GM10266 (cell line): Measurements from ENCODE around the gene GPC5.

ENCODE experiments used
- DNase-seq: peaks from one replicate; pipeline ENCODE4 v3.0.0; 2012; ENCODE audit errors: extremely low spot score
- TF ChIP-seq, protein P1 (sequence below): IDR thresholded peaks from 2 replicates; pipeline ENCODE4 v1.5.1; 2012; ENCODE audit warnings: mild to moderate bottlenecking, low read depth; ENCODE audit not compliant: control insufficient read depth, insufficient read depth; ENCODE audit errors: missing control alignments

GPC5 gene

DNA sequence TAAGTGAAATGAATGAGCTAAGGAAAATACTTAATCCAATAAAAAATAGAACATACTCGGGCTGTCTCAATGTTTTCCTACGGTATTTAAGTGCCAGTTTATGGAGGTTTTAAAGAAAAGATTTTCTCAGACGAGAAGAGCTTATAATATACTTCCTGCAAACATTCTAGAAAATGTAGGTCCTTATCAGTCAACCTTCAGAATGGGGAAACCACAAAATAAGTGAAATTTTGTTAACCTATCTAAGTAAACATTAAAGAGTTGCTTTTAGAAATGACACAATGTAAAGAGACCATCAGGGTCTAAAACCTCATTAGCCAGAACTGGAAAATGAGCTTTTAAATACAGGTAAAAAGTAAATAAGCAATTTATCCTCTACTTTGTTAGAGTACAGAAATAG is 38.8 kb upstream of the GPC5 start:
- DNase-seq = no peak
- TF ChIP-seq, protein P1, sequence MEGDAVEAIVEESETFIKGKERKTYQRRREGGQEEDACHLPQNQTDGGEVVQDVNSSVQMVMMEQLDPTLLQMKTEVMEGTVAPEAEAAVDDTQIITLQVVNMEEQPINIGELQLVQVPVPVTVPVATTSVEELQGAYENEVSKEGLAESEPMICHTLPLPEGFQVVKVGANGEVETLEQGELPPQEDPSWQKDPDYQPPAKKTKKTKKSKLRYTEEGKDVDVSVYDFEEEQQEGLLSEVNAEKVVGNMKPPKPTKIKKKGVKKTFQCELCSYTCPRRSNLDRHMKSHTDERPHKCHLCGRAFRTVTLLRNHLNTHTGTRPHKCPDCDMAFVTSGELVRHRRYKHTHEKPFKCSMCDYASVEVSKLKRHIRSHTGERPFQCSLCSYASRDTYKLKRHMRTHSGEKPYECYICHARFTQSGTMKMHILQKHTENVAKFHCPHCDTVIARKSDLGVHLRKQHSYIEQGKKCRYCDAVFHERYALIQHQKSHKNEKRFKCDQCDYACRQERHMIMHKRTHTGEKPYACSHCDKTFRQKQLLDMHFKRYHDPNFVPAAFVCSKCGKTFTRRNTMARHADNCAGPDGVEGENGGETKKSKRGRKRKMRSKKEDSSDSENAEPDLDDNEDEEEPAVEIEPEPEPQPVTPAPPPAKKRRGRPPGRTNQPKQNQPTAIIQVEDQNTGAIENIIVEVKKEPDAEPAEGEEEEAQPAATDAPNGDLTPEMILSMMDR = no peak

DNA sequence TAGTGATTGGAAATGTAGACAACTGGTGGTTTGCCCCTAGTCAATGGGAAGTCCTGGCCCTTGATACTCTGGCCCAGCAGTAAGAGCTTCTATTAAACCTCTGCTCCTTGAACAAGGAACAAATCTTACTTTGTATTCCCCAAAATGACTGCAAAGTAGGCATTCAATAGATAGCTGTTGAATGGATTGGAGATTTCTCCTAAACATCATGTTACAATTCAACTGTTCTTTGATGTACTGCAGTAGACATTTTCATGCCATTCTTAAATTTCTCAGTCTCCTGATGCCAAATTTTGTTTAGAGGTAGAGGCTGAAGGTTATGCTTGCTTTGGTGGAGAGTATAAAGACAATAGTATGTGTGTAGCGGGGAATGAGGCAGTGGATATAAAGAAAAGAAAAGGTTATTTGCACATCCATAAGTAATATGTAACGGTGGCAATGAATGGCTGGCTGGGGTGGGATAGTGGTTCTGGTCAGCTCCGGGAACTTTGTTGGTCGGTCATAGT is 38.1 kb upstream of the GPC5 start:
- TF ChIP-seq, protein P1 = no peak
- no peak for DNase-seq

DNA sequence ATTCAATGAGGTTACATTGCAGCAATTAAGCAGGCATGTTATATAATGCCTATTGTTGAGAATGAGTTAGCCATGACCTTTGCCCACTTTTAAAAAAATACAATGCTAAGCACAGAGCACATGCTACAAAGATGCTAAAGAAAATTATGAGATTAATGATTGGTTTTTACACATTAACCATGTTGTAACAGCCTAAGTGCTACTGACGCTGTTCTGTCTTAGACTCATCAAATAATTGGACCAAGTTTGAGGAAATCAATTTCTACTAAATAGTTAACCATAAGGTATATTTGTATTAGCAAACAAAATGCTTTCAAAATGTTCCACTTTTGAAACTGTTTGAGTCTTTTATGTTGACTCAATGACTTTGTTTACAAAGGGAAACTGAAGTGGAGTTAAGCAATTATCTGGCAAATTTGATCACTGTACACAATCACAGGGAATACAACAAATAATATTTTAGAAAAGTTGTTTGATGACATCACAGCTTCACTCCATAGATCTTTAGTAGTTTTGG is 36.6 kb upstream of the GPC5 start:
- no peak for DNase-seq
- TF ChIP-seq, protein P1 = no peak

DNA sequence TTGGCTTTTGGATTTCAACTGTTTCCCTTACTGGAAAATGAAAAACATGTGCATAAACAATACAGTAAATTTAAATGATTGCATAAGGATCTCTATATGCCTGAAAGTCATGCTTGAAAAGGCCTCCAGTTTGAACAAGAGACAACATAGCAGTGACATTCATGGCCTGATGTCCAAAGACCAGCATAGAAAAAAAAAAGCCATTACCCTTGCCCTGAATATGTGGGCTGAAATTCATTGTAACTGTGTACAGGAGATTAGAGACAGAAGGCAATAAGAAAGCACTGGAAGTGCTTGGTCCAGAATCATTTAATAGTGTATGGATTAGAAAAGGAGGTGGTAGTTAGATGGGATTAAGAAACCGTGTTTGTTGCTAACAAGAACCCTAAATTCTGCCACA is 35.5 kb upstream of the GPC5 start:
- TF ChIP-seq, protein P1 = no peak
- no peak for DNase-seq

DNA sequence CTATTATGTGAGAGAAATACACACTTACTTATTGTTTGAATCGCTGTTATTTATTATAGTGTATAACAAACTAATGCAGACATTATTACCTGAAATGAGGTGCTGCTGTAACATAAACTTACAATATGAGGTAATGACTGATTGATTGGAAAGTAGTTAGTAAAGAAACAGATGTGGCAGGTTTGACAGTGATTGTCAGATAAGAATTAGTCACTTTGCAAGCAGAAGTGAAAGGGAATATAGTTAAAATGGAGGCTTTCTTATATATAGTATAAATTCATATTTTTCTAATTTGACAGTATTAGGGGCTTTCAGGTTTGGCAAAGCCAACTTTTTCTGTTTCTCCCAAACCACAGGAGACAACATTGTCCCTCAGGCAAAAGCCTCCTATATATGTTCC is 30.3 kb upstream of the GPC5 start:
- TF ChIP-seq, protein P1 = no peak
- DNase-seq = no peak

DNA sequence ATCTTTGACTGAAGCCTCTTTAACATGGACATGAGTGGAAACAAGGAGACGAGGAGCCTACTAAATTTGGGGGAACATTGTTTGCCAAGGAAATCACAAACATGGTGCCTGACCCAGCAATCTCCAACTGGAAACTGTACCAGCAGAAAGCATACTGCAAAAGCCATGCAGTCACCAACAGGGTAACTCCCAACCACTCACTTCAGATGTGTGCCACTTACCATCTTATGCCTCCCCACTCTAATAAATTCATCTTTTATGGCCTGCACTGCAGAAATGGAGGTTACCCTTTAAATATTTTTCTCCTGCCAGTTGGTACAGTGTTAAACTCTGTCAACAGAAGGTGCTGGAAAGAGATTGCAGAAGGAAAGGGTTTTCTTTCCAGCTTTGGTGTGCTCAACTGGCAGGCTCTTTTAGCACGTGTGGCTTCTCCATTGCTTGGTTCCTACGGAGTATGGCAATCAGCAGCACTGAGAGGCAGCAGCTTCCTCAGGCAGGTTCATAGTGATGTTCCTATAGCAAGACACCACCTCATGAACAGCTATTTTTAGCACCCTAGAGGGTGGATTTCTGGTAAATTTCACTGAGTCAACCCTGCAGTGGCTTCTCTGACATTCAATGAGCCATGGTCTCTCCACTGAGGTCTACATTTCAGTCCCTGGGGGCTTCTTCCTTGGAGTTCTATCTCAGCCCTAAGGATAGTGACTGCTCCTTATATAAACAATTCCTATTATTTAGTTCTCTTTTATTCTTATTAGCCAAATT is 29.6 kb upstream of the GPC5 start:
- no peak for DNase-seq
- TF ChIP-seq, protein P1 = no peak

DNA sequence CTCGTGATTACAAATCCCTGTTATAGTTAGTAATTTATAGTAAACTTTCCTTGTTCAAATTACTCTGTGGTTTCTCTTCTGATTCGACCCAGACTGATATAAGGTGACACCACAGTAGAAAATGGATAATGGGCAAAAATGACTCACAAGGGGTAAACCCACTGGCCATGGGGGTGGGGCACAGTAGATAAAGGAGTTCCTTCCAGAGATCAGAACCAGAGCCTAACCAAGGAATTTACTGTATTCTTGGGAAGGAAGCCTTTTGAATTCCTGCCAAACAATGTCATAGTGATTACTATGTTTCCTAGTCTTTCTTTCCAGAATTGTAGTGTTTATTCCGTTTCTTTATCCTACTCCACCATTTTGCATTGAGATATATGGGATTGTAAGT is 29.0 kb upstream of the GPC5 start:
- DNase-seq = no peak
- TF ChIP-seq, protein P1 = no peak
